HEK293 (cell line): ENCODE results near the gene ATP8A2.

Experiments used
- CTCF ChIP-seq: fragments of 450-650 bp; formaldehyde crosslinking; IDR thresholded peaks from 2 replicates; pipeline ENCODE4 v1.5.1; 2016; ENCODE audit warnings: missing biosample characterization, missing genetic modification characterization
- REST ChIP-seq: fragments of 450-650 bp; formaldehyde crosslinking; IDR thresholded peaks from 2 replicates; pipeline ENCODE4 v1.5.1; 2016; ENCODE audit warnings: missing biosample characterization, missing genetic modification characterization
- ZNF335 ChIP-seq: fragments of 450-650 bp; formaldehyde crosslinking; conservative IDR thresholded peaks from 2 replicates; pipeline ENCODE4 v1.5.1; 2016; ENCODE audit warnings: missing biosample characterization, missing genetic modification characterization

GRCh38 chr13:25380741-25381324 is 9.1 kb downstream of the ATP8A2 start:
- TF ChIP-seq CTCF (tag by site-specific recombination) (no peak), REST (tag by site-specific recombination) (no peak), ZNF335 (tag by site-specific recombination) (no peak)
